ENCODE measurements around the gene CDK17. TPM values are rescaled to one million over a fixed set of nuclear protein-coding genes. Genes with fewer than 3 reads are reported as not detected.
"Not testable (repeated sequence)": the region's sequence is repeated elsewhere in the genome, so short reads cannot be mapped to it uniquely, and the experiment has no call there.

Gene CDK17
- total RNA-seq, 1 experiment from 2014 or later = 25.8 TPM

GRCh38 chr12:96393229-96393628 lies 7.0 kb downstream of the CDK17 start:
- DNase-seq (ENCODE audit: low read depth) = not testable (repeated sequence)

GRCh38 chr12:96392397-96392796 lies 7.8 kb downstream of the CDK17 start:
- DNase-seq (ENCODE audit: low read depth) = no peak

- DNase-seq (ENCODE audit: low read depth) = no peak
Measured at GRCh38 chr12:96387981-96388380, 12.3 kb downstream of the CDK17 start.

- no peak for DNase-seq (ENCODE audit: low read depth)
Measured at GRCh38 chr12:96386794-96387193, 13.4 kb downstream of the CDK17 start.

GRCh38 chr12:96383991-96384390 lies 16.2 kb downstream of the CDK17 start:
- peak; percentile 58 for DNase-seq (ENCODE audit: low read depth)

DNA sequence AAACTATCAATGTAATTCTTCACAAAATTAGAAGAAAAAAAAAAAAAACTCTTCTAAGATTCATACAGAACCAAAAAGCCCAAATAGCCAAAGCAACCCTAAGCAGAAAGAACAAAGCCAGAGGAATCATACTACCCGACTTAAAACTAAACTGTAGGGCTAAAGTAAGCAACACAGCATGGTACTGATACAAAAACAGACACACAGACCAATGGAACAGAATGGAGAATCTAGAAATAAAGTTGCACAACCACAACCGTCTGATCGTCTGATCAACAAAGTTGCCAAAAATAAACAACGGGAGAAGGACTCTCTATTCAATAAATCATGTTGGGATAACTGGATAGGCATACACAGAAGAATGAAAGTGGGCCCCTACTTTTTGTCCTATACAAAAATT lies 16.9 kb downstream of the CDK17 start:
- no peak for DNase-seq (ENCODE audit: low read depth)

DNA sequence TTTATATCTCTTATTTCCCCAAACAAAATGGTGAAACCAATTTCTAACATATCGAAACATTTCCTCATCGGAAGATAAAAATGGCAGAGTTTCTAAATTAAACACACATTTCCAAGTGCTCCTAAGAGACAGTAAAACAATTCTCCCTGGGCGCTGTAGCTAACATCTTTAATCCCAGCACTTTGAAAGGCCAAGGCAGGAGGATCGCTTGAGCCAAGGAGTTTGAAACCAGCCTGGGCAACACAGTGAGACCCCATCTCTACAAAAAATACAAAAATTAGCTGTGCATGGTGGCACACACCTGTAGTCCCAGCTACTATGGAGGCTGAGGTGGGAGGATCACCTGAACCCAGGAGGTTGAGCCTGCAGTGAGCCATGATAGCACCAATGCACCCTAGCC lies 20.5 kb downstream of the CDK17 start:
- not testable (repeated sequence) for DNase-seq (ENCODE audit: low read depth)

DNA sequence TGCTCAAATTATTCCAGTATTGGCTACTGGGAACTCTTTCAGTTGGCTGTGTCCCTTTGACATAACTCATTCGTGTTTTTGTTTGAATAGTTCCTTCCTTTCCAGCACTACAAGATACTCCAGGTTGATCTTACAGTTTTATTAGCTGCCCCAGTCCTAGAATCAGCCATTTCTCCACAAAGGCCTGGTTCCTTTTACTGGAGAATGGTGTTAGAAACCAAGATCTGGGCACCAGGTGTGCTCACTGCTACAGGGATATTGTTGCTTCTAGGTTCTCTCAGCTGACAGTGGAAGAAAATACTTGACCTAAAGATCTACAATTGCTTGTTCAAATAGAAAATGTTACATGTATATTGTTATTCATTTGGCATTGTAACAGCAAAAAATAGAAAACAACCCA lies 21.9 kb downstream of the CDK17 start:
- DNase-seq (ENCODE audit: low read depth) = no peak

- no peak for DNase-seq (ENCODE audit: low read depth)
Measured at GRCh38 chr12:96376865-96377264, 23.4 kb downstream of the CDK17 start.

- no peak for DNase-seq (ENCODE audit: low read depth)
Measured at GRCh38 chr12:96375841-96376604, 24.2 kb downstream of the CDK17 start.

DNA sequence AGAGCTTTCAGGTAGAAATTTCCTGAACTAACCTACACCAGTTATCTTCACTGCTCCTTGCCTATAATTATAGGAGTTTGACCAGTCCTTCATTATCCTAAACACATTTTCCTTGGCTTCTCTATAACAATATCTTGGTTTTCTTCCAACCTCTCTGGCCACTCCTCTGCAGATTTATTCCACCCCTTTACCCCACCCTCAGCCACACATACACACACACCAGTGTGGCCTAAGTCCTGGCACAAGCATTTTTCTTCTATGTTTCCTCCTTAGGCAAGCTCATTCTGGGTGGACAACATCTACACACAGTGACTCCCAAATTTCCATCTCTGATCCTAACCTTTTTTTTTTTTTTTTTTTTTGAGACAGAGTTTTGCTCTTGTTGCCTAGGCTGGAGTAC lies 25.1 kb downstream of the CDK17 start:
- no peak for DNase-seq (ENCODE audit: low read depth)

- DNase-seq (ENCODE audit: low read depth) = no peak
Measured at GRCh38 chr12:96371790-96372699, 28.2 kb downstream of the CDK17 start.

DNA sequence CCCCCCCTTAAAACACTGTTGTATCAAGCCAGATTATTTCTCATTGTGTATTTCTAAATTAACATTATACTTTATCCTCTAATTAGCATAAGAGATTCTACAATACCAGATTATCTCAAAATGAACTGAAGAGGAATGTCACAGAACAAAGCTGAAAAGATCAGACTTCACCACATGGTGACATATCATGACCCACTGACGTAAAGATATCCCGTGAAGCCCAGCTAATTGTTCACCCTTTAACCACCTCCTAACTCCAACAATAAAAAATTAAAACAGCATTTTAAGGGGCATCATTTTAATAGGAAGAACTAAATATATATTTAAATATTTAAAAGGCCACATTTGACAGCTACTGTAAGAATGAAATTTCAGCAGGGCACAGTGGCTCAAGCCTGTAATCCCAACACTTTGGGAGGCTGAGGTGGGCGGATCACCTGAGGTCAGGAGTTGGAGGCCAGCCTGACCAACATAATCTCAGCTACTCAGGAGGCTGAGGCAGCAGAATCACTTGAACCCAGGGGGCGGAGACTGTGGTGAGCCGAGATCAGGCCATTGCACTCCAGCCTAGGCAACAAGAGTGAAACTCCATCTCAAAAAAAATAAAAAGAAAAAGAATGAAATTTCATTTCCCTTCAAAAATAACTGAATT lies 29.0 kb downstream of the CDK17 start:
- DNase-seq (ENCODE audit: low read depth) = no peak

DNA sequence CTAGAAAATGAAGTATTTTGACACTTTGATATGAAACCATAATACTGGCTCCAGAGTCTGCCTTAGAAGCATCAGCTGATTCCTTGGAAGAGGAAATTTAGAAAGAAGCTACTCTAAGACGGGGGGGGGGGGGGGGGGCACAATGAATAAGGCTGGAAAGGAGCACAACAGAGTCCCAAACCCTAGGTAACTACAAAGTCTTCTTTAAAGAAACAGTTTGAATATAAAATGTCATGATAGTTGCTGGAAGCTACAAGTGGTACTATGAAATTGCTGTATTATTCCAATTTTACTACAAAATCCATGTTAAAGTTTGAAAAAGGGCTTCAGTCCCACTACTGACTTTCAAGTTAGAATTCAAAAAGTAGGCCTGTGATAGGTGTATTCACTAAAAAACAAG lies 31.6 kb downstream of the CDK17 start:
- no peak for DNase-seq (ENCODE audit: low read depth)

- peak; percentile 26 for DNase-seq (ENCODE audit: low read depth)
Measured at GRCh38 chr12:96368233-96368632, 32.0 kb downstream of the CDK17 start.

- DNase-seq (ENCODE audit: low read depth) = no peak
Measured at GRCh38 chr12:96366381-96366654, 33.9 kb downstream of the CDK17 start.

DNA sequence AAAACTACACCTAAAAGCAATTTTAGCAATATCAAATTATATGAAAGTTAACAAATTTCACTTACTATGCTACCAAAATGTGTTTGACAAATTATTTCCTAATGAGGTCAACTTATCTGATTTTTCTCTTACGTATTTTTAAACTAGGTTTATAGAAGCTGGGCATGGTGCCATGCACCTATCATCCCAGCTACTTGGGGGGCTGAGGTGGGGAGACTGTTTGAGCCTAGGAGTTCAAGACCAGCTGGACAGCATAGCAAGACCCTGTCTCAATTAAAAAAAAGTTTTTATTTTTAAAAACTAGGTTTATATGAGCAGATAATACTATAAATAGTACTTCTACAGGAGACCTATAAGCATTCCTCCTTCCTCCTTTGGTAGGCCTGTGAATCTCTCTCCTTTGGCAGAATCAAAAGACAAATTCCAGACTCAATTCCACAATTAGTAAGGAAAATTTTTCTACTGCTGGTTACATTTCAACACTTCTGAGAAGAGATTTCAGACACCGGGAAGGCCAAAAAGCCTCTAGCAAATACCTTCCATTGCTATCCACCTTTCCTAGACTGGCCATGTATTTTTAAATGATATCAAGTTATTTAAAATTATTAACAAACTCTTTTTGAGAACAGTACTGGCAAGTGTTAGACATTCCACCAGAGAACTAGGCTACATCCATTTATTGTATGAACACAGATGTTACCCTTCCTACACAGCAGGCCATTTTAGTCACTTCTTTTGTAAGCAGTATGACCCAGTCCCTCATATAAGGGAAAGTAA lies 34.4 kb downstream of the CDK17 start:
- no peak for DNase-seq (ENCODE audit: low read depth)

- no peak for DNase-seq (ENCODE audit: low read depth)
Measured at GRCh38 chr12:96364092-96364700, 36.0 kb downstream of the CDK17 start.

- no peak for DNase-seq (ENCODE audit: low read depth)
Measured at GRCh38 chr12:96361074-96361473, 39.2 kb downstream of the CDK17 start.

GRCh38 chr12:96360550-96360949 lies 39.7 kb downstream of the CDK17 start:
- no peak for DNase-seq (ENCODE audit: low read depth)

GRCh38 chr12:96359328-96359727 lies 40.9 kb downstream of the CDK17 start:
- DNase-seq (ENCODE audit: low read depth) = no peak

Measured in M059J (cell line).